Lower leg skin (tissue), 3 donors: ENCODE results near the gene CALHM3.

Experiments
- POLR2A ChIP-seq, 2 donors: fragments of 450-650 bp; IDR thresholded peaks; one replicate each; pipeline ENCODE4 v1.6.1; 2016 to 2017; ENCODE audit warnings: antibody characterized with exemption in 2 of 2, mild to moderate bottlenecking in 1 of 2, moderate library complexity in 1 of 2
- TF ChIP-seq, protein P1 (sequence below), 3 donors: fragments of 450-650 bp; IDR thresholded peaks; one replicate each; pipeline ENCODE4 v1.5.1; 2016; ENCODE audit warnings: antibody characterized with exemption in 3 of 3, mild to moderate bottlenecking in 3 of 3, moderate library complexity in 2 of 3

- TF ChIP-seq POLR2A (IDR thresholded peaks at IDR 0.05): no peak
- TF ChIP-seq, protein P1, sequence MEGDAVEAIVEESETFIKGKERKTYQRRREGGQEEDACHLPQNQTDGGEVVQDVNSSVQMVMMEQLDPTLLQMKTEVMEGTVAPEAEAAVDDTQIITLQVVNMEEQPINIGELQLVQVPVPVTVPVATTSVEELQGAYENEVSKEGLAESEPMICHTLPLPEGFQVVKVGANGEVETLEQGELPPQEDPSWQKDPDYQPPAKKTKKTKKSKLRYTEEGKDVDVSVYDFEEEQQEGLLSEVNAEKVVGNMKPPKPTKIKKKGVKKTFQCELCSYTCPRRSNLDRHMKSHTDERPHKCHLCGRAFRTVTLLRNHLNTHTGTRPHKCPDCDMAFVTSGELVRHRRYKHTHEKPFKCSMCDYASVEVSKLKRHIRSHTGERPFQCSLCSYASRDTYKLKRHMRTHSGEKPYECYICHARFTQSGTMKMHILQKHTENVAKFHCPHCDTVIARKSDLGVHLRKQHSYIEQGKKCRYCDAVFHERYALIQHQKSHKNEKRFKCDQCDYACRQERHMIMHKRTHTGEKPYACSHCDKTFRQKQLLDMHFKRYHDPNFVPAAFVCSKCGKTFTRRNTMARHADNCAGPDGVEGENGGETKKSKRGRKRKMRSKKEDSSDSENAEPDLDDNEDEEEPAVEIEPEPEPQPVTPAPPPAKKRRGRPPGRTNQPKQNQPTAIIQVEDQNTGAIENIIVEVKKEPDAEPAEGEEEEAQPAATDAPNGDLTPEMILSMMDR (IDR thresholded peaks at IDR 0.05): no peak
Measured at GRCh38 chr10:103456074-103456660, 22.9 kb downstream of the CALHM3 start.
